HCT116 (cell line): Measurements from ENCODE around the gene TRMU. TPM values are rescaled to one million over a fixed set of nuclear protein-coding genes. Genes with fewer than 3 reads are reported as not detected.

ENCODE experiments used
- ATAC-seq: fragments of 200-7000 bp; cut with Tn5 transposase; 2 replicates; pipeline ENCODE4 v1.9.1; 2020; ENCODE audit warnings: mild to moderate bottlenecking, moderate library complexity
- BruUV-seq: library from RNA; stranded (reverse); fragments of 400-500 nt; replicated peaks from 2 replicates; lab custom pipeline; 2021; lab: Mats Ljungman, UMichigan
- CTCF ChIA-PET: fragments of 300-600 bp; sonication (Branson Sonifier 250); formaldehyde crosslinking; loops from one replicate; lab custom pipeline; 2021; ENCODE audit warnings: antibody characterized with exemption; lab: Charles Lee
- POLR2A ChIA-PET: fragments of 300-600, 350-600 bp; sonication (Branson Sonifier 250); formaldehyde crosslinking; loops from one replicate; lab custom pipeline; 2021; ENCODE audit warnings: antibody characterized with exemption; lab: Charles Lee
- RAD21 ChIA-PET, 2 experiments: fragments of 300-600 bp; sonication (Branson Sonifier 250); formaldehyde crosslinking; loops; one replicate each; lab custom pipeline; 2023; ENCODE audit warnings: low total read pairs in 2 of 2; ENCODE audit not compliant: uncharacterized antibody in 2 of 2, unreplicated experiment in 2 of 2, low non-redundant PET in 1 of 2; lab: Charles Lee
- DNase-seq: peaks from one replicate; pipeline ENCODE4 v3.0.0-alpha.2; 2010; ENCODE audit warnings: low read depth, low spot score
- H2AFZ ChIP-seq: fragments of 200-600 bp; shearing (Covaris generic), sonication (generic); 2 replicates; pipeline ENCODE4 v1.6.1; 2017; ENCODE audit warnings: low read depth, mixed run types, mixed read lengths, antibody characterized with exemption, low read length; ENCODE audit not compliant: poor library complexity, severe bottlenecking
- H3K27ac ChIP-seq: 2 replicates; pipeline ENCODE4 v1.5.1; 2012; ENCODE audit warnings: low read depth, low read length
- H3K27me3 ChIP-seq: fragments of 200-600 bp; sonication (generic); 2 replicates; pipeline ENCODE4 v1.6.1; 2016; ENCODE audit warnings: mixed run types, low read length, mixed read lengths; ENCODE audit not compliant: insufficient read depth
- H3K36me3 ChIP-seq, 2 experiments: fragments of 200-500 bp in 1 of 2; fragments of 200-600 bp in 1 of 2; sonication (Bioruptor generic) in 1 of 2; sonication (generic) in 1 of 2; 2 replicates each; pipeline versions ENCODE4 v1.5.1 to v1.6.1; 2014 to 2016; ENCODE audit warnings: low read length in 2 of 2, inconsistent platforms in 1 of 2, mixed read lengths in 1 of 2, mixed run types in 1 of 2; ENCODE audit not compliant: insufficient read depth in 2 of 2, control insufficient read depth in 1 of 2
- H3K4me1 ChIP-seq, 2 experiments: fragments of 200-600 bp in 1 of 2; sonication (generic) in 1 of 2; 2 replicates each; pipeline versions ENCODE4 v1.5.1 to v1.6.1; 2012 to 2017; ENCODE audit warnings: low read length in 2 of 2, inconsistent platforms in 1 of 2, mild to moderate bottlenecking in 1 of 2, mixed read lengths in 1 of 2, mixed run types in 1 of 2, moderate library complexity in 1 of 2; ENCODE audit not compliant: insufficient read depth in 2 of 2, control insufficient read depth in 1 of 2
- H3K4me2 ChIP-seq: fragments of 200-600 bp; sonication (generic); 2 replicates; pipeline ENCODE4 v1.6.1; 2017; ENCODE audit warnings: mixed run types, low read length, mixed read lengths
- H3K4me3 ChIP-seq, 2 experiments: fragments of 200-600 bp in 1 of 2; sonication (generic) in 1 of 2; replicated peaks in 1 of 2; 2 replicates each; pipeline ENCODE4 v1.5.1; 2011 to 2016; ENCODE audit warnings: low read length in 2 of 2, control low read depth in 1 of 2, low read depth in 1 of 2, mild to moderate bottlenecking in 1 of 2, mixed read lengths in 1 of 2, mixed run types in 1 of 2
- H3K79me2 ChIP-seq: fragments of 200-600 bp; sonication (generic); 2 replicates; pipeline ENCODE4 v1.6.1; 2017; ENCODE audit warnings: mild to moderate bottlenecking, mixed run types, low read length, moderate library complexity, mixed read lengths; ENCODE audit not compliant: insufficient read depth
- H3K9ac ChIP-seq: fragments of 200-600 bp; sonication (generic); 2 replicates; pipeline ENCODE4 v1.6.1; 2016; ENCODE audit warnings: low read length, mixed read lengths
- H3K9me2 ChIP-seq: fragments of 200-600 bp; sonication (generic), shearing (Covaris generic); 2 replicates; pipeline ENCODE4 v1.6.1; 2017; ENCODE audit warnings: mixed run types, mild to moderate bottlenecking, moderate library complexity; ENCODE audit not compliant: insufficient read depth
- H3K9me3 ChIP-seq, 2 experiments: fragments of 200-500 bp in 1 of 2; fragments of 200-600 bp in 1 of 2; sonication (Bioruptor generic) in 1 of 2; sonication (generic) in 1 of 2; 2 replicates each; pipeline ENCODE4 v1.6.1; 2014 to 2017; ENCODE audit warnings: low read length in 2 of 2, mixed read lengths in 2 of 2, inconsistent platforms in 1 of 2, low read depth in 1 of 2, mild to moderate bottlenecking in 1 of 2, mixed run types in 1 of 2, moderate library complexity in 1 of 2; ENCODE audit not compliant: control insufficient read depth in 1 of 2, insufficient read depth in 1 of 2
- H4K20me1 ChIP-seq: fragments of 200-600 bp; sonication (generic), shearing (Covaris generic); 2 replicates; pipeline ENCODE4 v1.6.1; 2017; ENCODE audit warnings: mixed run types, mild to moderate bottlenecking, moderate library complexity; ENCODE audit not compliant: insufficient read depth
- CBX3 ChIP-seq: IDR thresholded peaks from 2 replicates; pipeline ENCODE4 v1.6.1; 2012; ENCODE audit warnings: low read depth
- CEBPB ChIP-seq: IDR thresholded peaks from 2 replicates; pipeline ENCODE4 v1.6.1; 2012; ENCODE audit warnings: low read depth
- EGR1 ChIP-seq: IDR thresholded peaks from 2 replicates; pipeline ENCODE4 v1.6.1; 2012; ENCODE audit warnings: low read depth
- EZH2phosphoT487 ChIP-seq: fragments of 200-600 bp; IDR thresholded peaks from 2 replicates; pipeline ENCODE4 v1.6.1; 2018; ENCODE audit warnings: antibody characterized with exemption, borderline replicate concordance
- POLR2A ChIP-seq: IDR thresholded peaks from 2 replicates; pipeline ENCODE4 v1.7.0; 2011; ENCODE audit warnings: borderline replicate concordance; ENCODE audit not compliant: insufficient read depth, insufficient read length; ENCODE audit errors: extremely low read depth
- POLR2AphosphoS5 ChIP-seq: IDR thresholded peaks from 2 replicates; pipeline ENCODE4 v1.6.1; 2011; ENCODE audit warnings: mild to moderate bottlenecking, low read depth, low read length, moderate library complexity
- RAD21 ChIP-seq: IDR thresholded peaks from 2 replicates; pipeline ENCODE4 v1.6.1; 2012; ENCODE audit warnings: low read depth, mild to moderate bottlenecking
- REST ChIP-seq: IDR thresholded peaks from 2 replicates; pipeline ENCODE4 v1.6.1; 2012; ENCODE audit warnings: low read depth
- SP1 ChIP-seq: IDR thresholded peaks from 2 replicates; pipeline ENCODE4 v1.6.1; 2012; ENCODE audit warnings: low read depth
- SRF ChIP-seq: IDR thresholded peaks from 2 replicates; pipeline ENCODE4 v1.6.1; 2012; ENCODE audit warnings: low read depth
- TCF7L2 ChIP-seq: IDR thresholded peaks from 2 replicates; pipeline ENCODE4 v1.7.0; 2011; ENCODE audit warnings: borderline replicate concordance, inconsistent platforms; ENCODE audit not compliant: insufficient read depth, insufficient read length; ENCODE audit errors: extremely low read depth
- ZFX ChIP-seq: fragments of 450-650 bp; IDR thresholded peaks from 2 replicates; pipeline ENCODE4 v1.6.1; 2017
- ZNF274 ChIP-seq: fragments of 200-500 bp; sonication (Bioruptor generic); IDR thresholded peaks from 2 replicates; pipeline ENCODE4 v1.6.1; 2014; ENCODE audit warnings: mild to moderate bottlenecking, low read depth, low read length, inconsistent platforms
- intact Hi-C: fragments of 100-400 bp; cut with micrococcal nuclease; formaldehyde crosslinking; loops from 2 replicates; pipeline ENCODE4 v1.10.0; 2022
- total RNA-seq: library from RNA; stranded (reverse); gene quantifications from one replicate; pipeline ENCODE4 v1.2.1, GENCODE V29; 2021; ENCODE audit not compliant: unreplicated experiment

Gene TRMU
- total RNA-seq, 1 experiment from 2014 or later, result 65.4 TPM

GRCh38 chr22:46373921-46374662 is 38.6 kb downstream of the TRMU start:
- CTCF ChIA-PET, result no interaction called here

GRCh38 chr22:46374663-46375474 is 39.4 kb downstream of the TRMU start:
- intact Hi-C loops, result no loop called here
- H2AFZ ChIP-seq, result no peak overlapping the region
- DNase-seq (no peak), ATAC-seq (no peak)
- no peaks in the 10 kb centered on the region for H3K9me2 ChIP-seq
- H3K79me2 ChIP-seq, result no peaks in the 10 kb centered on the region
- no peak overlapping the region; the same call in 1 of the 2 replicates for H3K4me2 ChIP-seq
- peaks cover 4 to 9% of the 10 kb centered on the region in 2 experiments; a peak in 2 of 4 replicates for H3K9me3 ChIP-seq
- peaks cover 25 to 37% of the 10 kb centered on the region in 2 experiments for H3K4me1 ChIP-seq
- TF ChIP-seq SP1 (no peak), POLR2AphosphoS5 (no peak), EZH2phosphoT487 (no peak), REST (no peak), ZNF274 (no peak), RAD21 (no peak)
- H3K9ac ChIP-seq, result no peak overlapping the region
- BruUV-seq, result no TSS peak
- no peaks in the 10 kb centered on the region for H4K20me1 ChIP-seq
- RAD21 ChIA-PET, result no interaction called here
- H3K27me3 ChIP-seq, result no peaks in the 10 kb centered on the region
- H3K27ac ChIP-seq, result no peak overlapping the region; the same call in 1 of the 2 replicates
- no peak overlapping the region for H3K4me3 ChIP-seq
- CTCF ChIA-PET, result no interaction called here
- POLR2A ChIA-PET, result no interaction called here
- H3K36me3 ChIP-seq, result peaks cover 0 to 10% of the 10 kb centered on the region in 2 experiments; a peak in 1 of 4 replicates

More at GRCh38 chr22:46373921-46374662, 38.6 kb downstream of the TRMU start:
- RAD21 ChIA-PET, result no interaction called here
- Histone ChIP-seq H3K27ac (no peak overlapping the region; the same call in 1 of the 2 replicates), H3K4me1 (peaks cover 25 to 34% of the 10 kb centered on the region in 2 experiments), H3K4me2 (no peak overlapping the region; the same call in 1 of the 2 replicates), H3K27me3 (no peaks in the 10 kb centered on the region), H2AFZ (no peak overlapping the region), H4K20me1 (no peaks in the 10 kb centered on the region), H3K9me2 (no peaks in the 10 kb centered on the region), H3K36me3 (peaks cover 0 to 10% of the 10 kb centered on the region in 2 experiments; a peak in 1 of 4 replicates), H3K9me3 (peaks cover 4 to 9% of the 10 kb centered on the region in 2 experiments; a peak in 2 of 4 replicates), H3K9ac (no peak overlapping the region), H3K79me2 (no peaks in the 10 kb centered on the region), H3K4me3 (no peak overlapping the region)
- BruUV-seq, result no TSS peak
- ATAC-seq (no peak), DNase-seq (no peak)
- POLR2A ChIA-PET, result no interaction called here
- intact Hi-C loops, result no loop called here
- TF ChIP-seq ZFX (no peak), CEBPB (no peak), SP1 (no peak), POLR2A (no peak), CBX3 (no peak), TCF7L2 (no peak), SRF (no peak), EGR1 (no peak)
